OCI-LY7 (cell line): ENCODE measurements around the gene MTHFD1L. TPM values are rescaled to one million over a fixed set of nuclear protein-coding genes. Genes with fewer than 3 reads are reported as not detected.

Experiments
- BruUV-seq: library from RNA; stranded (reverse); fragments of 400-500 nt; replicated peaks from 2 replicates; lab custom pipeline; 2021; lab: Mats Ljungman, UMichigan
- CTCF ChIA-PET: fragments of 300-600 bp; sonication (Branson Sonifier 250); formaldehyde crosslinking; loops from one replicate; lab custom pipeline; 2022; ENCODE audit warnings: antibody characterized with exemption; ENCODE audit not compliant: unreplicated experiment; lab: Charles Lee
- POLR2A ChIA-PET: fragments of 300-600 bp; sonication (Branson Sonifier 250); formaldehyde crosslinking; loops from one replicate; lab custom pipeline; 2022; ENCODE audit warnings: antibody characterized with exemption; lab: Charles Lee
- DNase-seq: peaks from one replicate; pipeline ENCODE4 v3.0.0-alpha.2; 2015; ENCODE audit warnings: low spot score
- H2AFZ ChIP-seq: fragments of 200-600 bp; sonication (generic), shearing (Covaris generic); 2 replicates; pipeline ENCODE4 v1.6.1; 2014; ENCODE audit warnings: mild to moderate bottlenecking, antibody characterized with exemption, low read length, moderate library complexity
- H3K27ac ChIP-seq: fragments of 200-600 bp; sonication (generic); 2 replicates; pipeline ENCODE4 v1.5.1; 2014; ENCODE audit warnings: mixed run types, low read depth, mild to moderate bottlenecking, moderate library complexity, low read length, inconsistent platforms; ENCODE audit not compliant: poor library complexity, severe bottlenecking
- H3K36me3 ChIP-seq: fragments of 200-600 bp; sonication (generic); 2 replicates; pipeline ENCODE4 v1.6.1; 2014; ENCODE audit warnings: mild to moderate bottlenecking, antibody characterized with exemption, low read length, moderate library complexity, mixed read lengths; ENCODE audit not compliant: insufficient read depth
- H3K4me1 ChIP-seq: fragments of 200-600 bp; sonication (generic); 2 replicates; pipeline ENCODE4 v1.5.1; 2014; ENCODE audit warnings: mild to moderate bottlenecking, low read length; ENCODE audit not compliant: insufficient read depth, poor library complexity, severe bottlenecking
- H3K4me2 ChIP-seq: fragments of 200-600 bp; sonication (generic); 2 replicates; pipeline ENCODE4 v1.6.1; 2014; ENCODE audit warnings: mild to moderate bottlenecking, low read length
- H3K4me3 ChIP-seq: fragments of 200-600 bp; sonication (generic); 2 replicates; pipeline ENCODE4 v1.5.1; 2014; ENCODE audit warnings: mild to moderate bottlenecking, low read depth, low read length; ENCODE audit not compliant: poor library complexity, severe bottlenecking
- H3K79me2 ChIP-seq: fragments of 200-600 bp; sonication (generic); 2 replicates; pipeline ENCODE4 v1.6.1; 2016; ENCODE audit warnings: low read depth, mild to moderate bottlenecking, low read length, moderate library complexity, mixed read lengths; ENCODE audit not compliant: insufficient read depth
- H3K9me2 ChIP-seq: fragments of 200-600 bp; sonication (generic); 2 replicates; pipeline ENCODE4 v1.6.1; 2016; ENCODE audit warnings: mild to moderate bottlenecking, low read length, mixed read lengths; ENCODE audit not compliant: insufficient read depth
- H3K9me3 ChIP-seq: fragments of 200-600 bp; sonication (generic); 2 replicates; pipeline ENCODE4 v1.6.1; 2014; ENCODE audit warnings: mild to moderate bottlenecking, mixed run types, low read length, mixed read lengths
- H4K20me1 ChIP-seq: fragments of 200-600 bp; sonication (generic); 2 replicates; pipeline ENCODE4 v1.6.1; 2014; ENCODE audit warnings: mild to moderate bottlenecking, antibody characterized with exemption, low read length, moderate library complexity, mixed read lengths; ENCODE audit not compliant: insufficient read depth
- CTCF ChIP-seq: fragments of 200-600 bp; sonication (generic); conservative IDR thresholded peaks from 2 replicates; pipeline ENCODE4 v1.5.1; 2014; ENCODE audit warnings: mild to moderate bottlenecking, antibody characterized with exemption, low read length, moderate library complexity, mixed read lengths
- EZH2phosphoT487 ChIP-seq: fragments of 200-600 bp; sonication (generic); IDR thresholded peaks from 2 replicates; pipeline ENCODE4 v1.6.1; 2018; ENCODE audit warnings: low read depth, borderline replicate concordance, mild to moderate bottlenecking, mixed run types, antibody characterized with exemption, low read length, moderate library complexity, mixed read lengths
- intact Hi-C: fragments of 100-400 bp; cut with micrococcal nuclease; formaldehyde crosslinking; loops from one replicate; pipeline ENCODE4 v1.10.0; 2022; ENCODE audit not compliant: unreplicated experiment
- total RNA-seq, 2 experiments: library from RNA; depleted of rRNA in 1 of 2; stranded (reverse); fragments of >200 nt in 1 of 2; shearing (Covaris generic) in 1 of 2; gene quantifications; 2 replicates each; pipeline ENCODE4 v1.2.3, GENCODE V29; 2014 to 2022

MTHFD1L gene
- total RNA-seq, 2 experiments from 2014 or later: 68.4 to 144 TPM

GRCh38 chr6:150978624-150979023, 113.1 kb downstream of the MTHFD1L start:
- H3K36me3 ChIP-seq: peaks cover 74% of the 10 kb centered on the region
- no peak for TF ChIP-seq CTCF
- TF ChIP-seq EZH2phosphoT487: no peak
- no peak for DNase-seq
- ChIA-PET CTCF (no interaction called here), POLR2A (no interaction called here)
- intact Hi-C loops: loop anchor here (5.0 kb wide), 1 partner anchor 41 kb away; no protein-coding TSS in a partner anchor
- H2AFZ ChIP-seq: no peak overlapping the region
- H3K9me2 ChIP-seq: no peaks in the 10 kb centered on the region
- no peak overlapping the region for H3K4me2 ChIP-seq
- peaks cover 13% of the 10 kb centered on the region for H3K4me1 ChIP-seq
- no peak overlapping the region for H3K27ac ChIP-seq
- no peaks in the 10 kb centered on the region for H4K20me1 ChIP-seq
- no peak overlapping the region for H3K4me3 ChIP-seq
- no peaks in the 10 kb centered on the region for H3K79me2 ChIP-seq
- no TSS peak for BruUV-seq
- H3K9me3 ChIP-seq: no peaks in the 10 kb centered on the region

GRCh38 chr6:150979826-150980350, 114.4 kb downstream of the MTHFD1L start:
- Histone ChIP-seq H2AFZ (no peak overlapping the region), H3K79me2 (no peaks in the 10 kb centered on the region), H3K9me3 (no peaks in the 10 kb centered on the region), H3K36me3 (peaks cover 74% of the 10 kb centered on the region), H3K9me2 (no peaks in the 10 kb centered on the region), H3K4me2 (no peak overlapping the region), H4K20me1 (no peaks in the 10 kb centered on the region), H3K4me3 (no peak overlapping the region), H3K4me1 (peaks cover 13% of the 10 kb centered on the region), H3K27ac (no peak overlapping the region)
- POLR2A ChIA-PET: interaction anchor here (0.7 kb wide), 2 partner anchors 30 to 88 kb away, joined by 3 read pairs; no protein-coding TSS in a partner anchor
- BruUV-seq: no TSS peak
- CTCF ChIA-PET: no interaction called here
- no peak for TF ChIP-seq EZH2phosphoT487
- no peak for TF ChIP-seq CTCF
- no peak for DNase-seq
- intact Hi-C loops: loop anchor here (5.0 kb wide), 1 partner anchor 43 kb away; no protein-coding TSS in a partner anchor

GRCh38 chr6:150981095-150981494, 115.6 kb downstream of the MTHFD1L start:
- Histone ChIP-seq H3K36me3 (peaks cover 72% of the 10 kb centered on the region), H4K20me1 (no peaks in the 10 kb centered on the region), H3K9me3 (no peaks in the 10 kb centered on the region), H3K9me2 (no peaks in the 10 kb centered on the region), H3K4me1 (peaks cover 13% of the 10 kb centered on the region), H3K79me2 (no peaks in the 10 kb centered on the region), H3K27ac (no peak overlapping the region), H3K4me3 (no peak overlapping the region), H3K4me2 (no peak overlapping the region; the same call in 1 of the 2 replicates), H2AFZ (no peak overlapping the region)
- CTCF ChIA-PET: no interaction called here
- POLR2A ChIA-PET: no interaction called here
- TF ChIP-seq EZH2phosphoT487: no peak
- TF ChIP-seq CTCF: no peak
- intact Hi-C loops: no loop called here
- no TSS peak for BruUV-seq
- peak; percentile 69 for DNase-seq
